ENCODE measurements around the gene COMMD4. TPM values are rescaled to one million over a fixed set of nuclear protein-coding genes. Genes with fewer than 3 reads are reported as not detected.

Gene COMMD4
- total RNA-seq, 2 donors from 2014 or later, result 153 to 156 TPM

DNA sequence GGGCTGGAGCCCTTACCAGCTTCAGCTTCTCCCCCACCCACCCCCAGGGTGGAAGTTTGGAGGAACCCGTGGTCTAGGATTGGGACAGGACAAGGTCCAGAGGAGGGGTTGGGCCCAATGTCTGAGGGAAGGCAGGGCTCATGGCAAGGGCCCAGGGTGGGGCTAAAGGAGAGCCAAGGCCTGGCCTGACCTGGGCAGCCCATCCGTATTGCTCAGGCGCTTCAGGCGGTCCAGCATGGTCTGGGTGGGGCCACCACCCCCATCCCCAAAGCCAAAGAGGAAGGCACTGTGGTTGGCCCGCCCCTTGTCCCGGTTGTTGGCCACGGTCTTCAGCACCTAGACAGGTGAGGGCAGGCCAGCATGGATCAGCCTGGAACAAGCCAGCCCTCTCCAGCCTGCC, 25.0 kb downstream of the COMMD4 start:
- Histone ChIP-seq H3K9ac (ENCODE audit: extremely low read depth, low read length, poor library complexity, severe bottlenecking) (no peak overlapping the region), H3K27ac (ENCODE audit: low read depth, low read length) (no peak overlapping the region), H3K9me3 (ENCODE audit: control insufficient read depth, low read length) (no peaks in the 10 kb centered on the region), H3K36me3 (ENCODE audit: control insufficient read depth, insufficient read depth, low read length) (peaks cover 31% of the 10 kb centered on the region), H3K4me3 (ENCODE audit: low read length) (no peak overlapping the region), H3K27me3 (ENCODE audit: control insufficient read depth, insufficient read depth, low read length, poor library complexity, severe bottlenecking) (no peaks in the 10 kb centered on the region), H3K4me1 (ENCODE audit: control insufficient read depth, insufficient read depth, low read length) (no peaks in the 10 kb centered on the region)
- 93% methylated on average over 7 of the region's 7 CpGs; no CpG with 5 or more reads in 1 of the 2 experiments for WGBS, 2 experiments (ENCODE audit: insufficient coverage in 1 of 2, insufficient read length in 1 of 2)
- Mint-ChIP-seq H3K27ac (no peak overlapping the region), H3K4me3 (no peak overlapping the region), H3K36me3 (ENCODE audit: low read depth) (peaks cover 33% of the 10 kb centered on the region), H3K27me3 (ENCODE audit: insufficient read depth) (no peaks in the 10 kb centered on the region), H3K9me3 (no peaks in the 10 kb centered on the region), H3K4me1 (no peaks in the 10 kb centered on the region)
- TF ChIP-seq, protein P1, sequence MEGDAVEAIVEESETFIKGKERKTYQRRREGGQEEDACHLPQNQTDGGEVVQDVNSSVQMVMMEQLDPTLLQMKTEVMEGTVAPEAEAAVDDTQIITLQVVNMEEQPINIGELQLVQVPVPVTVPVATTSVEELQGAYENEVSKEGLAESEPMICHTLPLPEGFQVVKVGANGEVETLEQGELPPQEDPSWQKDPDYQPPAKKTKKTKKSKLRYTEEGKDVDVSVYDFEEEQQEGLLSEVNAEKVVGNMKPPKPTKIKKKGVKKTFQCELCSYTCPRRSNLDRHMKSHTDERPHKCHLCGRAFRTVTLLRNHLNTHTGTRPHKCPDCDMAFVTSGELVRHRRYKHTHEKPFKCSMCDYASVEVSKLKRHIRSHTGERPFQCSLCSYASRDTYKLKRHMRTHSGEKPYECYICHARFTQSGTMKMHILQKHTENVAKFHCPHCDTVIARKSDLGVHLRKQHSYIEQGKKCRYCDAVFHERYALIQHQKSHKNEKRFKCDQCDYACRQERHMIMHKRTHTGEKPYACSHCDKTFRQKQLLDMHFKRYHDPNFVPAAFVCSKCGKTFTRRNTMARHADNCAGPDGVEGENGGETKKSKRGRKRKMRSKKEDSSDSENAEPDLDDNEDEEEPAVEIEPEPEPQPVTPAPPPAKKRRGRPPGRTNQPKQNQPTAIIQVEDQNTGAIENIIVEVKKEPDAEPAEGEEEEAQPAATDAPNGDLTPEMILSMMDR (conservative IDR thresholded peaks at IDR 0.05), result no peak
- DNase-seq, result no peak

DNA sequence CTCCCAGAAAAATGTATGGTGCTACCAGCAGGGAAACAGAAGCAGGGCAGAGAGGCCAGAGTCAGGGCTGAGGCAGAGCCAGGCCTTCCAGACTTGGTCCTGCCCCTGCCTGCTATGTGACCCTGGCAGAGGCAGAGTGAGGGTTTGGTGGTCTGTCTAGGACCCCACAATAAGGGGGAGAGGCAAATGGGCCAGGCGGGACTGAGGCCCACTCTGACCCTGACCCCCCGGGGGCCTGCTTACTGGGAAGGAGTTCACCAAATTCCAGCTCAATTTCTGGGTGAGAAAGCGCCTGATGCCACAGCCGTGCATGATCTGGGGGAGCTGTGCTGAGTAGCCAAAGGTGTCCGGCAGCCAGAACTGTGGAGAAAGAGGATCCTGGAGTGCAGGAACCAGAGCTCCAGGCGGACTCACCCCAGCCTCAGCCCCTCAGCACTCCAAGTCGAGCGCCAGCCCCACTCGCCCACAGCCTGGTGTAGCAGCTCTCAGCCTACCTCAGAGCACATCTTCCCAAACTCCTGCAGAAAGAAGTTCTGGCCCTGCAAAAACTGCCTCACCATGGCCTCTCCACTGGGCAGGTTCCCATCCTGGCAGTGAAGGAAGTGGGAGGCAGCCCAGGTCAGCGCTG, 25.6 kb downstream of the COMMD4 start:
- Mint-ChIP-seq H3K4me3 (no peak overlapping the region), H3K9me3 (no peaks in the 10 kb centered on the region), H3K27ac (no peak overlapping the region), H3K4me1 (no peaks in the 10 kb centered on the region), H3K36me3 (ENCODE audit: low read depth) (peaks cover 33% of the 10 kb centered on the region), H3K27me3 (ENCODE audit: insufficient read depth) (no peaks in the 10 kb centered on the region)
- Histone ChIP-seq H3K4me3 (ENCODE audit: low read length) (no peak overlapping the region), H3K36me3 (ENCODE audit: control insufficient read depth, insufficient read depth, low read length) (peaks cover 38% of the 10 kb centered on the region), H3K4me1 (ENCODE audit: control insufficient read depth, insufficient read depth, low read length) (no peaks in the 10 kb centered on the region), H3K27ac (ENCODE audit: low read depth, low read length) (no peak overlapping the region), H3K27me3 (ENCODE audit: control insufficient read depth, insufficient read depth, low read length, poor library complexity, severe bottlenecking) (no peaks in the 10 kb centered on the region), H3K9me3 (ENCODE audit: control insufficient read depth, low read length) (no peaks in the 10 kb centered on the region), H3K9ac (ENCODE audit: extremely low read depth, low read length, poor library complexity, severe bottlenecking) (no peak overlapping the region)
- DNase-seq, result no peak
- WGBS, 2 experiments (ENCODE audit: insufficient coverage in 1 of 2, insufficient read length in 1 of 2), result 94 to 95% methylated on average over 5 to 10 of the region's 10 CpGs
- TF ChIP-seq, protein P1 (conservative IDR thresholded peaks at IDR 0.05), result no peak

DNA sequence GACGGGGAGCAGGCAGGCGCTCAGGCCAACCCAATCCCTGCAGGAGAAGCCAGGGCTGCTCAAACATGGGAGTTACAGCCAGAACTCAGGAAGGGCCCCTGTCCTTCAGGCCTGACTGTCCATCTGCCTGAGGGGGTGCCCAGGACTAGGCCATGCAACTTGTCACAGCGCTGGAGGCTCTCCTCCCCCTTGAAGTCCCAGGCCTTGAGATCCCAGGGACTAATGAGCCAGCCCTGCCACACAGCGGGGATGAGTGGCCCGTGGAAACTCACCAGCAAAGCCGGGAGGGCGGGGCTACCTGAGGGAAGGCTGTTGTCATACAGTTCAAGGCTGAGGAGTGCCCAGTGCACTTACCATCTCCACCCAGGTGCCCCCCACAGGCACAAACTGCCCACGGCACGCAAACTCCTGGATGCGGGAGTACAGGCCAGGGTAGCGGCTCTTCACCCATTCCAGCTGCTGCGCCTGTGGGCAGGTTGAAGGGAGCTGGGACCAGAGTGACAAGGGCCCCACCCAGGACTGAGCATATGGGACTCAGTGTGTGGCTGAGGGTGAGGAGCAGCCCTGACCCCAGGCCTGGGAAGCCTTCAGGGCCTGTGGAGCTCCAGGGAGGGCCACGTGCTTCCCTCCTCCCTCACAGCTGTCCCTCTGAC, 26.3 kb downstream of the COMMD4 start:
- H3K9me3 Mint-ChIP-seq, result no peaks in the 10 kb centered on the region
- no peak overlapping the region for H3K4me3 Mint-ChIP-seq
- H3K9ac ChIP-seq (ENCODE audit: extremely low read depth, low read length, poor library complexity, severe bottlenecking), result no peak overlapping the region
- H3K27me3 ChIP-seq (ENCODE audit: control insufficient read depth, insufficient read depth, low read length, poor library complexity, severe bottlenecking), result no peaks in the 10 kb centered on the region
- H3K27ac Mint-ChIP-seq, result no peak overlapping the region
- no peaks in the 10 kb centered on the region for H3K27me3 Mint-ChIP-seq (ENCODE audit: insufficient read depth)
- TF ChIP-seq, protein P1 (conservative IDR thresholded peaks at IDR 0.05), result no peak
- H3K4me1 ChIP-seq (ENCODE audit: control insufficient read depth, insufficient read depth, low read length), result no peaks in the 10 kb centered on the region
- no peak overlapping the region for H3K27ac ChIP-seq (ENCODE audit: low read depth, low read length)
- 95 to 98% methylated on average over 8 to 13 of the region's 13 CpGs for WGBS, 2 experiments (ENCODE audit: insufficient coverage in 1 of 2, insufficient read length in 1 of 2)
- H3K36me3 Mint-ChIP-seq (ENCODE audit: low read depth), result peaks cover 38% of the 10 kb centered on the region
- peaks cover 38% of the 10 kb centered on the region for H3K36me3 ChIP-seq (ENCODE audit: control insufficient read depth, insufficient read depth, low read length)
- H3K4me3 ChIP-seq (ENCODE audit: low read length), result no peak overlapping the region
- no peaks in the 10 kb centered on the region for H3K9me3 ChIP-seq (ENCODE audit: control insufficient read depth, low read length)
- DNase-seq, result no peak
- no peaks in the 10 kb centered on the region for H3K4me1 Mint-ChIP-seq
